Astrocyte (in vitro differentiated cells and primary cell): Measurements from ENCODE around the gene SMIM24.

Source experiments
- EZH2 ChIP-seq: IDR thresholded peaks from 2 replicates; pipeline ENCODE4 v1.6.1; 2012; ENCODE audit warnings: mild to moderate bottlenecking, low read length, inconsistent platforms; ENCODE audit not compliant: insufficient read depth
- TF ChIP-seq, protein P1 (sequence below): IDR thresholded peaks from 2 replicates; pipeline ENCODE4 v1.5.1; 2011; ENCODE audit warnings: low read depth, mild to moderate bottlenecking, inconsistent platforms, low read length, moderate library complexity; ENCODE audit not compliant: insufficient read depth

DNA sequence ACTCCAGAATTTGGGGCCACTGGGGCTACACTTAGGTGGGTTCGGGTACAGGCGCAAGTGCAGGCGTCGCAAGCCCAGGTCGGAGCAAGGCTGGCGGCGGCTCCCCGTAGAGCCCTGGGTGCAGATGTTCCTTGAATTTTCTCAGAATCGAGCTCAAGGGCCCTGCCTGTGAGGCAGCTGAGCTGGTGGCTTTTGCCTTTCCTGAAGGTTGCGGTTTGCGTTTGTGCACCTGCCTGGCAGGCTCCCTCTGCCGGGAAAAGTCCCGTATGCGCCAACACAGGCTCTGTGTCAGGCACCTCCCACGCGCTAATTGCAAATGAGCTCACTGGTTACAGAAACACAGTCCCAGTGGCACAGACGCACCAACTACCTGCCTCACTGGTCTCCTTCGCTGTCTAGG is 14.2 kb upstream of the SMIM24 start:
- no peak for TF ChIP-seq EZH2
- TF ChIP-seq, protein P1, sequence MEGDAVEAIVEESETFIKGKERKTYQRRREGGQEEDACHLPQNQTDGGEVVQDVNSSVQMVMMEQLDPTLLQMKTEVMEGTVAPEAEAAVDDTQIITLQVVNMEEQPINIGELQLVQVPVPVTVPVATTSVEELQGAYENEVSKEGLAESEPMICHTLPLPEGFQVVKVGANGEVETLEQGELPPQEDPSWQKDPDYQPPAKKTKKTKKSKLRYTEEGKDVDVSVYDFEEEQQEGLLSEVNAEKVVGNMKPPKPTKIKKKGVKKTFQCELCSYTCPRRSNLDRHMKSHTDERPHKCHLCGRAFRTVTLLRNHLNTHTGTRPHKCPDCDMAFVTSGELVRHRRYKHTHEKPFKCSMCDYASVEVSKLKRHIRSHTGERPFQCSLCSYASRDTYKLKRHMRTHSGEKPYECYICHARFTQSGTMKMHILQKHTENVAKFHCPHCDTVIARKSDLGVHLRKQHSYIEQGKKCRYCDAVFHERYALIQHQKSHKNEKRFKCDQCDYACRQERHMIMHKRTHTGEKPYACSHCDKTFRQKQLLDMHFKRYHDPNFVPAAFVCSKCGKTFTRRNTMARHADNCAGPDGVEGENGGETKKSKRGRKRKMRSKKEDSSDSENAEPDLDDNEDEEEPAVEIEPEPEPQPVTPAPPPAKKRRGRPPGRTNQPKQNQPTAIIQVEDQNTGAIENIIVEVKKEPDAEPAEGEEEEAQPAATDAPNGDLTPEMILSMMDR: no peak
